ENCODE results near the gene GSDME.

GSDME gene

GRCh38 chr7:24657980-24658379, 99.3 kb downstream of the GSDME start:
- ATAC-seq (no peak), DNase-seq (no peak)
- Mint-ChIP-seq H3K27me3 (no peaks in the 10 kb centered on the region), H3K36me3 (ENCODE audit: low read depth) (peaks cover 20% of the 10 kb centered on the region), H3K4me3 (no peak overlapping the region), H3K4me1 (peaks cover 4% of the 10 kb centered on the region), H3K27ac (no peak overlapping the region), H3K9me3 (no peaks in the 10 kb centered on the region)

- no peaks in the 10 kb centered on the region for H3K9me3 Mint-ChIP-seq
- H3K4me1 Mint-ChIP-seq, result peaks cover 7% of the 10 kb centered on the region
- no peak overlapping the region for H3K27ac Mint-ChIP-seq
- ATAC-seq (no peak), DNase-seq (no peak)
- no peaks in the 10 kb centered on the region for H3K27me3 Mint-ChIP-seq
- no peak overlapping the region for H3K4me3 Mint-ChIP-seq
- peaks cover 20% of the 10 kb centered on the region for H3K36me3 Mint-ChIP-seq (ENCODE audit: low read depth)
These were observed 100.7 kb downstream of the GSDME start for GRCh38 chr7:24656608-24657007.

GRCh38 chr7:24654305-24654704, 103.0 kb downstream of the GSDME start:
- peaks cover 7% of the 10 kb centered on the region for H3K4me1 Mint-ChIP-seq
- no peaks in the 10 kb centered on the region for H3K27me3 Mint-ChIP-seq
- no peak for DNase-seq
- ATAC-seq, result no peak
- H3K36me3 Mint-ChIP-seq (ENCODE audit: low read depth), result peaks cover 18% of the 10 kb centered on the region
- no peak overlapping the region for H3K27ac Mint-ChIP-seq
- no peak overlapping the region for H3K4me3 Mint-ChIP-seq
- no peaks in the 10 kb centered on the region for H3K9me3 Mint-ChIP-seq

GRCh38 chr7:24653316-24654085, 103.8 kb downstream of the GSDME start:
- H3K9me3 Mint-ChIP-seq, result no peaks in the 10 kb centered on the region
- ATAC-seq, result no peak
- H3K36me3 Mint-ChIP-seq (ENCODE audit: low read depth), result peaks cover 14% of the 10 kb centered on the region
- H3K4me3 Mint-ChIP-seq, result peak overlapping the region; percentile 43
- peaks cover 7% of the 10 kb centered on the region for H3K4me1 Mint-ChIP-seq
- DNase-seq, result no peak
- no peaks in the 10 kb centered on the region for H3K27me3 Mint-ChIP-seq
- peak overlapping the region; percentile 43 for H3K27ac Mint-ChIP-seq

GRCh38 chr7:24652251-24652939, 104.9 kb downstream of the GSDME start:
- Mint-ChIP-seq H3K4me1 (peaks cover 7% of the 10 kb centered on the region), H3K4me3 (no peak overlapping the region), H3K9me3 (no peaks in the 10 kb centered on the region), H3K27me3 (no peaks in the 10 kb centered on the region), H3K36me3 (ENCODE audit: low read depth) (peaks cover 13% of the 10 kb centered on the region), H3K27ac (no peak overlapping the region)
- DNase-seq (no peak), ATAC-seq (no peak)
